SK-MEL-5 (cell line): Measurements from ENCODE around the gene MAD2L2. TPM values are rescaled to one million over a fixed set of nuclear protein-coding genes. Genes with fewer than 3 reads are reported as not detected.
"Not testable (repeated sequence)": the region's sequence is repeated elsewhere in the genome, so short reads cannot be mapped to it uniquely, and the experiment has no call there.

Experiments
- DNase-seq: peaks from one replicate; pipeline ENCODE4 v3.0.0-alpha.2; 2016; ENCODE audit warnings: low read depth, low spot score
- in situ Hi-C: cut with HindIII; loops from 2 replicates; pipeline ENCODE4 v1.10.0; 2016; ENCODE audit warnings: low sequenced_read_pairs, high pct_unique_total_duplicates, low pct_unique_long_range_greater_than_20kb
- total RNA-seq: library from RNA; depleted of rRNA; stranded (reverse); fragments of >200 nt; shearing (Covaris generic); gene quantifications from 2 replicates; pipeline ENCODE4 v1.2.3, GENCODE V29; 2014

Gene MAD2L2
- total RNA-seq, 1 experiment from 2014 or later: 64.8 TPM

DNA sequence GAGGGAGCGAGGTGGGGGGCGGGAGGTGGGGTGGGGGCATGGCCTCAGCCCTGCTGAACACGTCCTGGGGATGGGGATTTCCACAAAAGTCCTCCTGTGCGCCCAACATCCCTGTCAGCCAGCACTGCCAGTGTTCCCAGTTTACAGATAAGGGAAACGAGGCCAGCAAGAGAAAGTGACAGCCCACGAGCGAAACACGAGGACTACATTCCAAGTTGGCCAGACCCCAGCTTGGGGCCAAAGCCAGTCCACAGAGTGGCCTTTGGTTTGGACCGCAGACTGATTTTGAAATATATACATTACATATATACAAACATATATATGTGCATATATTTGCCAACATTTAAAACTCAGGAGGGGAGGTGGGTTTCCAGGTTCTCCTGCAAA, 31.7 kb downstream of the MAD2L2 start:
- DNase-seq: no peak
- in situ Hi-C loops: no loop called here

DNA sequence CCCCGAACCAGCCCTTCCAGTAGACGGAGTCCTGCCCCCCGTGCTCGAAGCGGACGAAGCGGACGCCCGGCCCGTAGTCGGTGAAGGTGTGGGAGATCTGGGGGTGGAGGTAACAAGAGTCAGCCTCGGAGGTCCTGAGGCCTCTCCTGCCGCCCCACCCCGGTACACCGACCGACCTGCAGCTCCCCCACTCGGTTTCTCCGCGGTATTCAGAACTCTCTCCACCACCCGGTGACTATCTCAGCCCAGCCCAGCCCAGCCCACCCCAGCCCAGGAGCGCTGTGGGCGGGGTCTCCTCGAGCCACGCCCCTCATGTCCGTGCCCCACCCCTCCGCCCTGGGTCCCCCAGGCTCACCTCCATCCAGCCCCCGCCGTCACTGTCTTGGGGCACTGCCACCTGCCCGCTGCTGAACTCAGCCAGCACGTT, 32.2 kb downstream of the MAD2L2 start:
- in situ Hi-C loops: no loop called here
- peak; percentile 32 for DNase-seq

DNA sequence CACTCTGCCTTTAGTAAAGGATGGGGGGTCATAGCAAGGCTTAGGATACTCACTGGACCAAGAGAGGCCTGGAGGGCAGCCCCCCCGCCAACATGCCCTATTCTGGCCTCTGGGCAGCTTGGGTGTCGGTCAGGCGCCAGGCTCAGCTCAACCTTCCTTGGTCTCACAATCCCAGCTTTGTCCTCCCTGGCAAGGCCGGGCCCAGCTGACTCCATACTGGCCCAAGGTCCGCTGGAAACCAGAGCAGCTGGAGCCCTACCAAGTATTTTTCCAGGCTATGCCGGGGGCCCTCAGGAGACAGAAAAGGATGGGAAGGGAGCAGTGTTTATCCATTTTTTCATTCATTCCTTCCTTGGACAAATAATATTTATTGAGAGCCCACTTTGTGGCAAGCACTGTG, 32.9 kb downstream of the MAD2L2 start:
- DNase-seq: peak; percentile 86
- in situ Hi-C loops: no loop called here

DNA sequence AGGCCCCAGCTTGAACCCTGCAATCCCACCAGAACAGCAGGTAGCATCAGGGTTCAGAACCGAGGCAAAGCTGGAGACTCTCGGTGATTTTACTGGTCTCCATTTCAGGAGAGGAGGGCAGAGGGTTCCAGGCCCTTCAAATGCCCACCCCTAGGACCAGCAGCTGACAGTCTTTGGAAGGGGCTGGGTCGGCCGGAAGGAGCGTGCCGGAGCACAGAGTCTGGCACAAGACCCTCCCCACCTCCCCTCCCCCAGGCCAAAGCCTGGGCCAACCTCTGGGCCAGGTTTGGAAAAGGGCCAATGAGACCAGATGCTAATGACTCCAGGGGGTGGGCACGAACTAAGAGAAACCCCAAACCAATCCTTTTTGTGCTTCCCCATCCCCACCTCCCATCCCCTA, 33.6 kb downstream of the MAD2L2 start:
- in situ Hi-C loops: no loop called here
- DNase-seq: no peak

DNA sequence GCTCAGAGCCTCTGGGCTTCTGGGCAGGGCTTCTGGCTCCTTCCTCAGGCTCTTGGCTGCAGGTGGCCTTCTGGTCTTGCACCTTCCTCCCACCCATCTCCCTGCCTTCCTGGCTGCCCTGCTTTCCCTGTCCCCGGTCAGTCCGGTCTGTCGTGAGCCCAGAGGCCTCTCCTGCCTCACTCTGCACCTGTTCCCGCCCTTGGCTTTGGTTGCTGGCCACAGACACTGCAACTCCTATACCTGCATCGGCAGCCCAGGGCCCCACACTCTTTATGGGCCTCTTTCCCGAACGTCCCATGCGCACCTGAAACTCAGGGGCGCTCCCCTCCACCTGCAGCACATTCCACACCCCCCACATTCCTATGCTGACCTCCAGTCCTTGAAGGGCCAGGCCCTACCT, 34.6 kb downstream of the MAD2L2 start:
- no peak for DNase-seq
- in situ Hi-C loops: no loop called here

DNA sequence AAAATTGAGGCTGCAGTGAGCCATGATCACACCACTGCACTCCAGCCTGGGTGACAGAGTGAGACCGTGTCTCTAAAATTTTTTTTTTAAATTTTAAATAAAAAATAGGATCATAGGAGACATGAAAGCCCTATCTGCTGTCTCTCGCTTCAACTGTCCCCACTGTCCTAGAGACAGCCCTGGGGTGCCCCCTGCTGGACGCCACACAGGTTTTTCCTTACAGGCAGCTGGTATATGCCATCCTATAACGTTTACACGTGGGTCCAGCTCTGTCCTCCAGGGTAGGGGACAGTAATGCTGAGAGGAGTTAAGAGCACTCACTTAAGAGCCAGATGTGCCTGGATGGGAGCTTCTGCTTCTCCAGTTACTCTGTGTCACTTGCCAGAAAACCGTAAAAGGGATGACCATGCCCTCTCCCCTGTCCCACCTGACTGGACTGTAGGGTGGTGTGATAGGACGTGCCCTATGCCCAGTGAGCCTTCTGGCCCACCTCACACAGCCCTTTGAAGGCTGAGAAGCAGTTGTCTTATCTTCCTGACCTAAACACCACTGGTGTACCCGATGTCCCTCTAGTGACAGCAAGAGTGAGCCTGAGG, 35.2 kb downstream of the MAD2L2 start:
- in situ Hi-C loops: no loop called here
- DNase-seq: peak; percentile 84

DNA sequence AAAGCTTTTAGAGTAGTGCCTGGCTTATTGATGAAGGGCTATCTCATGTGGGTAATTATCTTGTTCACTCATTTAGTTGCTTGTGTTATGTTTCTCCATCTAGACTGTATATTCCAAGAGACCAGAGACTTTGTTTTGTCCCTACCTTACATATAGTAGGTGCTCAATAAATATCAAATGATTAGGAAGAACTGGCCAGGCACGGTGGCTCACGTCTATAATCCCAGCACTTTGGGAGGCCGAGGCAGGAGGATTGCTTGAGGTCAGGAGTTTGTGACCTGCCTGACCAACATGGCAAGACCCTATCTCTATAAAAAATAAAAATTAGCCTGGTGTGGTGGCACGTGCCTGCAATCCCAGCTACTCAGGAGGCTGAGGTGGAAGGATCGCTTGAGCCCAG, 35.7 kb downstream of the MAD2L2 start:
- DNase-seq: no peak
- in situ Hi-C loops: no loop called here

DNA sequence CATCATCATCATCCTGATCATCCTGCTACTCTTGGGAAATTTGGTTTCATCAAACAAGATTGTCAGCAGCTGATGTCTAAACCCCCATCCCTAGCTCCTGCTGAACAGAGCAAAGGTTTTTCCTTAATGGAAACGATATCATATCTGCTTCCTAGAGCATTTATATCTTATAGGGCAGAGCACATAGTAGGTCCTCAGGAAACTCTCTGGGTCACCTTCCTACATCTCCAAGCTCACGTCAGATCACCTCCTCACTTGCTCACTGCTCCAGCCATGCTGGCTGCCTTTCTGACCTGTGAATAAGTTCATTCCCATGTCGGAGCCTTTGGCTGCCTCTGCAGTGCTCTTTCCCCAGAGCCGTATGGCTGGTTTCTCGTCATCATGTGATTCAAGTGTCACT, 37.2 kb downstream of the MAD2L2 start:
- in situ Hi-C loops: no loop called here
- DNase-seq: no peak

DNA sequence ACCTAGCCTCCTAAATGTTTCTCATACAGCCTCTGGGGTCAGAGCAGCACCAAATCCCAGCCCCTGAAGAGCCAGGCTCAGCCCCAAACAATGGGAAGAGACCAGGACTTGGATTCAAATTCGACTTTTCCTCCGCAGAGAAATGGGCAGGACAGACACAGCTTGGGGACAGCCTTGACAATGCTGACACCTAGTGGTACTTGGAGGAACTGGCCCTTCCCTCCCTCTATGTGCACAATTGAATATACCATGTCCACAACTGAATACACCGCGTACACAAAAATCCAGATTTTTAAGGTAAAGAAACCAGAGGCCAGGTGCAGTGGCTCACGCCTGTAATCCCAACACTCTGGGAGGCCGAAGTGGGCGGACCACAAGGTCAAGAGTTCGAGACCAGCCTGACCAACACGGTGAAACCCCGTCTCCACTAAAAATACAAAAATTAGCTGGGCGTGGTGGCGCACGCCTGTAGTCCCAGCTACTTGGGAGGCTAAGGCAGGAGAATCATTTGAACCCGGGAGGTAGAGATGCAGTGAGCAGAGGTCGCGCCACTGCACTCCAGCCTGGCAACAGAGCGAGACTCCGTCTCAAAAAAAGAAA, 38.4 kb downstream of the MAD2L2 start:
- DNase-seq: peak; percentile 69
- in situ Hi-C loops: not testable (repeated sequence)

DNA sequence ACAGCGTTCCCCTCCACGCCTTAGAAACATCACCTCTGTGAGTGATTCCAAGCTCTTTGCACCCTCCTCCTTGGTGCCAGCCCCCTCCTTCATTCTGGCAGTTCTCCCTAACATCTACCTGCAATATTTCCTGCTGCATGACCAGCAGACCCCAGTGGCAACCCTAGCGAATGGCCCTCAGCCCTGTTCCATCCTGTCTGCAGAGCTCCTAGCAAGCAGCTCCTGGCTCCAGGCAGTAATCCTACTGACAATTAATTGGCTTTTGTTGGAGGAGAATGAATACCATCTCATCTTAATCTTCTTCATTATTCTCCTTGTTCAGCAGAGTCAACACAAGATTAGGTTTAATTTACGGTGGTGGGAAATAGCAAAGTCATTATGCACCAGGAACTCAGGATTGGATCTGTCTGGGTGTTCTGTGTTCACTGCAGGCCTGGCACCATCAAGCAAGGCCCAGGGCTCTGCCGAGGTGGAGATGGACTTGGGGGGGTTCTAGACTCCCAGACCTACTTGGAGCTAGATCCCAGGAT, 39.1 kb downstream of the MAD2L2 start:
- no peak for DNase-seq
- in situ Hi-C loops: no loop called here

DNA sequence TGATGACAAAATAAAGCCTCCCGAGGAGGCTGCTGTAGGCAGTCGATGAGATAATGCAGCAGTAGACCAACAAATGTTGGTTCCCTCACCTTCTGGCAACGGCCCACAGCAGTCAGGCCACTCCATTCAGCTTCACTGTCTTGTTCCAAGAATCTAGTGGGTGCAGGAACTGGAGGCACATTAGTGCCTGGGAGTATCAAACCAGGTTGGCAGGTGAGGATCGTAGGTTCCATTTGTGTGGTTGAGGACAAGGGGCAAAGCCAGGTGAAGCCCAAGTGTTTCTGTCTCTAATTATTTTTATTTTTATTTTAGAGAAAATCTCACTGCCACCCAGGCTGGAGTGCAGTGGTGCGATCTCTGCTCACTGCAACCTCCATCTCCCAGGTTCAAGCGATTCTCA, 40.0 kb downstream of the MAD2L2 start:
- DNase-seq: no peak
- in situ Hi-C loops: no loop called here

DNA sequence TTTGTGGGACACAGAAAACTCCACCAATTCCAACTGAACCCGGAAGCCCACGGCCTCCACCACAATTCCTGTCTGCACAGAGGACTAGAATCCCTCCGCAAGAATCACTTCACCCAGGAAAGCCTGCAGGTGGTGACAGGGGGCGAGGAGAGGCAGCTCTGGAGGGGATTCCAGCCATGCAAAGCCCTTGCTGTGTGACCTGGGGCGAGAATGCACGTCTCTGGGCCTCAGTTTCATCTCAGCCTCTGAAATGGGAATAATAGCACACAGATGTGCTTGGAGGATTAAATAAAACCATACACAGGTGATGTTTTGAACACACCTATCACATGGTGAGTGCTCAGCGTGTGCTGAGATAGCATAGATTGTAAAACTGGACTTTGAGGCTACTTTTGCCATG, 40.8 kb downstream of the MAD2L2 start:
- DNase-seq: no peak
- in situ Hi-C loops: no loop called here

DNA sequence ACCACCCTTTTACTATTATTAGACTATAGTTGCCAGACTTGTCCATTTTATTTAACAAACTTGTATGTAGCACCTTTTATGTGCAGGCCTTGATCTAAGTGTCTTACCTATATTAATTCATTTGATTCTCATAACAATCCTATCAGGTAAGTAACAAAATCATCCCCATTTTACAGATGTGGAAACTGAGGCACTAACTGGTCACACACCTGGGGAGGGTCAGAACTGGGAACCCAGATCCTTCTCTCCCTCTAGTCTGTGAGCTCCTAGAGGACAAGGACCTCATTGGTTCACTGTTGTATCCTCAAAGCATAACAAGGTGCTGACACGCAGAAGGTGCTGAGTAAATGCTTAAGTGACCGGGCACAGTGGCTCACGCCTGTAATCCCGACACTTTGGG, 41.6 kb downstream of the MAD2L2 start:
- DNase-seq: no peak
- in situ Hi-C loops: no loop called here

DNA sequence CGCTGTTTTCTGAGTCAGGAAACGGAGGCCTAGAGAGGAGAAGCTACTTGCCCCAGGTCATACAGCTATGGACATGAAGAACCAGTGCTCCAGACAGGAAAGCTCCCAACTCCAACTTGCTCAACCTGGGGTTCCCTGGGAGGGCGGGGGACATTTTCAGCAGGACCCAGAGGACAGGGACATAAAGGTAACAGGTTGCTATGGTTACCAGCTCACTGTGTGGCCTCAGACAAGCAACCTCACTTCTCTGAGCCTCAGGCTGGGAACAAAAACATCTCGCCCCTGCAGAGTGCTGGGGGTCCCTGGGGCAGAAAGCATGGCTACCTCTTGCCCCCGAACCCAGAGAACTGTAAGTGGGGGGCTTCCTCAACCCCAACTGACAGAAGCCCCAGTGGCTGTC, 42.8 kb downstream of the MAD2L2 start:
- in situ Hi-C loops: no loop called here
- no peak for DNase-seq

DNA sequence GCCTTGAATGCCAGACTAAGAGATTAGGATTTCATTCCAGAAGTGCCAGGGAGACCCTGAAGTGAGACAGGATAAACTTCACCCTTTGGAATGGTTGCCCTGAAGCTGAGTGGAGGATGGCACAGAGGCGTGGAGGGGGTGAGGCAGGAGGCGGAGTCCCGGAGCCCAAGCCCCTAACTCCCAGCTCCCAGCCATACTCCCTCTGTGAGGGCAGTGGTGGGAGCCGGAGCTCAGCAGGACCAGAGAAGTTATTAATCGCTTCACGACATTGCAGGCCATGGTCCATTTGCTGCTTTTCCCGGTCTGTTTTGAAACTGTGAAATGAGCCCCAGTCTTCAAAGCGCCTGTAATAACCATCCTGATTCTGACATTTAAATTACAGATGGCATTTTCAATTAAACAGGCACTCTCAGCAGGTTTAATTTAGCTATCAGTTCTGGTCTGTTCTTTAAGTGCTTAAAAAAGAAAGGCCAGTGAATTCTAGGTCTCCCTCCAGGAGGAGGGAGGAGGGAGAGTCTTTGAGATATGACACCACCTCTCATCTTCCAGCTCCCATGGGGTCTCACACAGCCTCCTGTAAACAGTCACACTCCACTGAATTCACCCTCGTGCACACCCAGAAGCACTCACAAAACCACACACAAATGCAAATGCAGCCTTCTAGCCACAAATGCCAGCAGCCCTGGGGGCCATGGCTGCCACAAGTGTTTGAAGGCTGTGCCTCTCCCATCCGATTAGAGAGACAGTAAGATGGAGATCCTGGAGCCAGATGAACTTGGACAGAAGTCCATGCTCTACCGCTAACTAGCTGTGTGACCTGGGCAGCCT, 46.4 kb downstream of the MAD2L2 start:
- no peak for DNase-seq
- in situ Hi-C loops: no loop called here

DNA sequence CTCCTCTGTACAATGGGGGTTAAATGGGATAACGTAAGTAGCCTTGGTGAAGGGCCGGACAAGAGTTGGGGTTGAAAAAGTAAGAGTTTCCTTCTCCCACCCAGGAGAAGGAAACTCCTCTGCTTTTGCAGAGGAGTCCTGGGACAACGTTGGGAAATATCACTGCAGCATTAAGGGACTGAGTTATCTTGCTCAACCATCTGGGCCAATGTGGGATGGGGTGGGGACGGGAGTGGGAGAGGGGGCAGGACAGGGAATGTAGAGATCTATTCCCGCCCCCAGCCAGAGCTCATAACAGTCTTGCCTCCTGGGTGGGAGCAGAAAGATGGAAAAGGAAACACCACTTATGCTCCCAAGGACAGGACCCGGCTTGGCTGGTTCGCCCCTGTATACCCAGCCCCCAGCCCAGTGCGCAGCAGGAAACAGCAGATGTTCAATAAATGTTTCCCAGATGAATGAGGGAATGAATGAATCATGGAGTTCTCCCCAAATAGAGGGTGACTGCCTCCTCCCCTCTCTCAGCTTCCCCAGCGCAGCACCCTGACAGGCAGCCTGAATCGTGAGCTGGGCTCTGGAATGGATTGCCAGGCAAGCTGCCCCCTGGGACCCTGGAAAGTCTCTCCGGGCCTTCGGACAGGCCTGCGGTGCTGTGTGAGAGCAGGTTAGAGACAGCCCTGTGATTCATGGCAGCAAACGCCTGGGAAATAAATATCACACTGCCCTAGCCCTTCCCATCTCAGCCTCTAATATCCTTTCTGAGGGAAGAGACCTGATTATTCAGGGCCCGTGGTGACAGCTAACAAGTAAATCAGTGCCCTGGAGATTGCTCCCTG, 51.5 kb downstream of the MAD2L2 start:
- in situ Hi-C loops: no loop called here
- no peak for DNase-seq

DNA sequence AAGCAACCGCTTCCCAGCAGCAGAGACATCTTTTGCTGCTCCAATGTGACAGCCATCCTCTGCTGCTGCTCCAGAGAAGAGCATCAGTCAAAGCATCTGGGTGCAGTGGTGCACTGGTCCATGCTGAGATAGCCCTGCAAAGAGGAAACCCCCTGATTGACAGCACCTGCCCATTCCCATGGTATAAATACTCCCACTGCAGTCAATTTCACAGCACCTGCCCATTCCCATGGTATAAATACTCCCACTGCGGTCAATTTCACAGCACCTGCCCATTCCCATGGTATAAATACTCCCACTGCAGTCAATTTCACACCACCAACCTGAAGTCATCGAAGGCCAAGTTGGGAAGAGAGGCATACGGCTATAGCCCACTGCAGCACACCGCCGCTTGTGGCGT, 52.2 kb downstream of the MAD2L2 start:
- DNase-seq: no peak
- in situ Hi-C loops: no loop called here

DNA sequence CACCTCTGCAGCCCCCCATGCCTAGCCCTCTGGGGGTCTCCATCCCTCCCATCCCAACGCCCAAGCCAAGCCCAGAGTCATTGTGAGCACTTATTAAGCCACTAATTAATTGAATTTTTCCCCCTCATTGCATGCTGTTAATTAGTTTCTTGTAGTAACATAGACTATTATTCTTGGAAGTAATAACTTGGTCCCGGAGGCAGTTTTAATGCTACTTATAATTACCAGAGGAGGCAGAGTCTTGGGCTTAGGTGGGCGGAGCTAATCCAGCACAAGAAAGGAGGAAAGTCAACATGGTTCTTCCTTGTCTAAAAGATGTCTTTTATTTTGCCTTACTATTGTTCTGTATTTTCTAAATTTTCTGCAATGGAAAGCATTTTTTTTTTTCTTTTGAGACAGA, 54.4 kb downstream of the MAD2L2 start:
- in situ Hi-C loops: no loop called here
- no peak for DNase-seq
